Measurements from ENCODE around the gene INSC.

Gene INSC

GRCh38 chr11:15224466-15224865 lies 109.7 kb downstream of the INSC start:
- DNase-seq, result no peak

- no peak for DNase-seq
These were observed 112.3 kb downstream of the INSC start for GRCh38 chr11:15227011-15227410.

DNA sequence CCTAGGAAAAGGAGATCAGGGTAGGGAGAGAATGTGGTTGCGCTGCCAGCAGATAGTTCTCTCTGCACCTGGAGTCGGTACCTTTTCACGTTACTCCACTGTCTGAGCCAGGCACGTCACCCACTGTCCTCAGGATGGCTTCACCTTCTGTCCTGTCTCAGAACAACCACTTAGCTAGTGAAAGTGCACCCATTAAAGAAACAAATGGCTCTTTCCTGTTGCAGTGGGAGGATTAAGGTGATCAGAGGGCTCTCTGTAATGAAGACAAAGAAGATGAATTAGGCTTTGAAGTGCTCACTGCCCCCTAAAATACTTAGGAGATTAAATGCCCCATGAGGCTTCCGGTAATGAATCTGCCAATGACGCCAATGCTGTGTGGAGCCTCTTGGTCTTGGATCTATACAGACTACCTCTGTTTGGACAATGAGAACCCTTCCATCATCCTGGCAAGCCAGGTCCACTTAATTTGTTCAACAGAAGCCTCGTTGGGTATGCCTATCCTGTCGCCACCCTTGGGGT lies 113.7 kb downstream of the INSC start:
- no peak for DNase-seq

DNA sequence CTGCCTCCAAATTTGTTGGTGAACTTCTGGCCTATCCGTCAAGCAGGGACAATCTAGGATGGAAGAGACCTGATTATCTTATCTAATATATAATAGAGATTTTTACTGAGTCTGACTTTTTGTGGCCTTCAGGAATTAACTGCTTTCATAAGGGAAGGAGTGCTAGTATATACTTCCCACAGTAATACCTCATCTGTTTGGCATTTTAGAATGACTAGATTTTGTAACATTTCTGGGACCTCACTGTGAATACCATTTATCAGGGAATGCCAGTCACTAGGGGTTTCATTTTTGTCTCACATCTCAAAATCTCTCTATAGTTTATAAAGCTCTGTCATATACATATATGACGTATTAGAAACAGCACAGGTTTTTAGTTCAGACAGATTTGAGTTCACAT lies 114.3 kb downstream of the INSC start:
- no peak for DNase-seq

DNA sequence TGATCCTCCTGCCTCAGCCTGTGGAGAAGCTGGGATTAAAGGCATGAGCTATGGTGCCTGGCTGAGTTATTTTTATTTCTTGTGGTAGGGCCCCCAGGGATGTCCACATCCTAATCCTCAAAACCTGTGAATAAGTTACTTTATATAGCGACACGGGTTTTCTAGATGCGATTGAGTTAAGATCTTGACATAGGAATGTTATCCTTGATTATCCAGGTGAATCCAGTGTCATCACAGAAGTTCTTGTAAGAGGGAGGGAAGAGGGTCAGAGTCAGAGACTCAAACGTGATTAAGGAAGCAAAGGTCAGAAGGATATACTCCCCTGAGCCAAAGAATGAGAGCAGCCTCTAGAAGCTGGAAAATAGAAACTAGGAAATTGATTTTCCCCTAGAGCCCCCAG lies 117.8 kb downstream of the INSC start:
- DNase-seq, result no peak

GRCh38 chr11:15233371-15234165 lies 118.8 kb downstream of the INSC start:
- no peak for DNase-seq

- no peak for DNase-seq
These were observed 120.1 kb downstream of the INSC start for GRCh38 chr11:15234796-15235195.

DNA sequence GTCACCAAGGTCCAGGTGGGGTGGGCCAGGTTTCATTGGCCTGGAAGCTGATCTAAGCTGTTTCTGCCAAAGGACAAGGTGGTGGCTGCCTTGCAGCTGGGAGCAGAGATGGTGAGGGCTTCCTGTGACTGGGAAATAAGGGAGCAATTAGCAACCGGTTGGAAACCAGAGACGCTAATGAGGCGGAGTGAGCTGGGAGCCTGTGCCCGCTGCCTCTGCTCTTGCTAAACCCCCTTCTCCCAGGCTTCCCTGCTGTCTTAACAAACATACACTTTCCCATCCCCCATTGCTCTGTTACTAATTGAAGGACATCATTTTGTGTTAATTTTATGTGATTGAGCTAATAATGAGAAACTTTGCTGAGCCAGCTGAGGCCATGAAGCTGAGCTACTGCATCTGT lies 121.8 kb downstream of the INSC start:
- DNase-seq, result no peak

DNA sequence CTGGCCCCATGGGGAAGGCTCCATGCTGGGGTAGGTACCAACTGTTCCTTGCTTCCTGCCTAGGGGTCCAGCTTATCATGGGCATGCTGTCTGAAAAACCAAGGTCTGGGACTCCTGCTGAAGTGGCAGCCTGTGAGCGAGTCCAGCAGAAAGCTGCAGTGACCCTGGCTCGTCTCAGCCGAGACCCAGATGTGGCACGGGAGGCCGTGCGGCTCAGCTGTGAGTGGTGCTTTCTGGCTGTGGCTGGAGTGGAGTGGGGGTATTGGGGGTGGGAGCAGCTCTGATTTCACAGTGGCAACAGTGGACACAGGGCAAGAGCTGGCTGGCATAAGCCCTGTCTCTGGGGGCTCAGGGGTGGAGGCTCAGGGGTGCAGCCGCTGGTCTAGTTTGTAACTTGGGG lies 124.1 kb downstream of the INSC start:
- DNase-seq, result no peak

DNA sequence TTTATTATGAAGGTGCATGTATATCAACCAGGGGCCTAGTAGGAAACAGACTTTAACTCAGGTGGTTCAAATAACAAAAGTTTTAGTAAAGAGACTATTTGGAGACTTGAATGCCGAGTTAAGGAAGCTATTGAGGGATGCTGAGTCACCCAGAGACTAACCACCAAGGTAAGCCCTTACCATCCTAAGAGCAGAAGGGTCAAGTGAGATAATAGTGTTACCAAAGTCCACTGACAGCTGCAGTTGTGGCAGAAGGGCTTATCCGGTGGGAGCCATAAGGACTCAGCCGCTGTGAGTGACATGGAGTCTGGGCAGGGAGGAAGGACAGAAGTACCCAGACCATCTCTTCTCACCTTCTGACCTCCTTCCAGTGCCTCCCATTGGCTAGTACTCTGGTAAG lies 134.0 kb downstream of the INSC start:
- DNase-seq, result no peak

DNA sequence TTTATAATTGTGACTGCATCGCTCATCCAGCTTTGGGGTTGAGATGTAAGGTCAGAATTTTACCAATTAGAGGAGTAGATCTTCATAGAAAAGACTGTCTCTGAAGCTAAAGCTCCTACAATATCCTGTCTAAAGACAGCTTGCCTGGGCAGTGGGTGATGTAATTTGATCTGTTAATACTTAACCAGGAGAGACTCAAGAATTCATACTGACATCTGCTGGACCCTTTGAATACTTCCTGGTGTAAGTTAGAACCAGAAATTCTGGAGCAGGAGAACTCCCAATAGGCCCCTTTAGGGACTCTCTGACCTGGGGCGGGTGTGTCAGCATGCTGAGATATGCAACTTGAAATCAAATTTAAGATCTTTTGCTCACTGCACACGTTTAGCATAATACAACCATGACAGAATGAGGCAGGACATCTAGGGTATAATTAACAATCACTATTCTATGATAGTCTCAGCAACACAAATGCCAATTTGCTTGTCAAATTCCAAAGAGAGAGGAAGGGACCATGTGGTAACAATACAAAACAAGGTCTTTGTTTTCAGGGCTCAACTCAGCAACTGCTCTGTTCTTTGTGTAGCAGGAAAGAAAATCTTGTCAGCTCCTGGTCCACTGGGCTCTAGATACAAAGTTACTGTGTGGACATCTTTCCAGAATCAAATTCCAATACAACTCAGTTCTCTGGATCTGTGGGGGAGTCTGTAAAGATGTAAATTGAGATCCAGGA lies 143.9 kb downstream of the INSC start:
- no peak for DNase-seq

DNA sequence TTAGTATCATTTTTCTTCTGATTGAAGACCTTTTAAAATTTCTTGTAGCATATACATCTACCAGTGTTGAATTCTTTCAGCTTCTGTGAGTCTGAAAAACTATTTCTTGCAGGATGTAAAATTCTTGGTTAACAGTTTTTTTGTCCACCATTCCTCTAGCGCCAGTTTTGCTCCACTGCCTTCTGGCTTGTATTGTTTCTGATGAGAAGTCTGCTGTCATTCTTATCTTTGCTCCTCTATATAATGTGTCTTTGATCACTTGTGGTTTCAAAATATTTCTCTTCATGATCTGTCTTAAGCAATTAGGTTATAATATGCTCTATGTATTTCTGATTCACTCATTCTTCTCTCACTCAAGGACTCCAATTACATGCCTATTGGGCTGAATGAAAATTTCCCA lies 152.3 kb downstream of the INSC start:
- DNase-seq, result no peak

GRCh38 chr11:15268598-15268997 lies 153.9 kb downstream of the INSC start:
- no peak for DNase-seq

DNA sequence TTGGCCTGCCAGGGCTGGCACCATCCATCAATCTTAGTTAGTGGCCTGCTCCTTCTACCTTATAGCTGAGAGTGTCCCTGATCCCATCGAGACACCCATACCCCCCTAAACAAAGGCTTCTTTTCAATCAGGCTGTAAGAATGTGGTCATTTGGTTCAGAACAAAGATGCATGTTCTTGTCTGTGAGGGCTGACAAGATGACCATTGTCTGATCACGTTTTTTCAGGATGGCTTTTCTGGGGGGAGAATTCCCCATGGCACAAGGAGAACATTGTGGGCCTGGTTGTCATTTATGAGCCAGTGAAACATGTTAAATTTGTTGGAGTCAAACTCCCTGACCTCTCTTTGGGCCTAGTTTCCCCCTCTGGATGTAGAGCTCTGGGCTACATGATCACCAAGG lies 160.4 kb downstream of the INSC start:
- DNase-seq, result no peak

- DNase-seq, result no peak
These were observed 161.9 kb downstream of the INSC start for GRCh38 chr11:15276621-15277020.

DNA sequence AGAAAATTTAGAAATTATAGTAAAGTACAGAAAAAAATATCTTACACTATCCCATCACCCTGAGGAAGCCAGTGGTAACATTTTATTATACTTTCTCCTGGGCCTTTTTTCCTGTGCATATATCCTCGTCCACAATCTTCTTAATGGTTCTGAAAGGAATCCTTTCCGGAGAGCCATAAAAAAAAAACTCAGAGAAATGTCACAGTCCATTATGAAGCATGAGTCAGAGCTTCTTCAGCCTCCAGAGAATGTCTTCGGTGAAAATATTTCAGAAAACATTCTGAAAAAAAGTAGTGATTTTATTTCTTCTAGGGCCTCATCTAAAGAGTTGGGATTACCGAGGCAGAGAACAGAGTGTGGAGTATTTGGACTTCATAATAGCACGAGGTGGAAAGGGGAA lies 163.4 kb downstream of the INSC start:
- DNase-seq, result no peak

DNA sequence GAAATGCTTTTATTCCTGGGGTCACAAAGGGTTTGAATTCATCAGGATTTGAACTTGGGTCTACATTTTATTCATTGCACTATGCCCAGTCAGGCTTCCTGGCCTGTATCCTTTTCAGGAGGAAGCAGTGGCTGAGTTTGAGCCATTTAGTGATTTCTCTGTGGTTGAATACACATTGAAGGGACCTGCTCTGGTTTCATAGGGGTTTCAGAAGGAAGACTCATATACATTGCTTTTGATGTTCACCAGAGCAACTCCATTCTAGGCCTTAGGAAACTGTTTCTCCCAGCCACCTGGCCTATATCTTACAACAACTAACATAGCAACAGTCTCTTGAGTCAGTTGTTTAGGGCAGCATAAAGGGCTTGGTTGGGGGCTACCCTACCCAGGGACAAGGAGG lies 165.7 kb downstream of the INSC start:
- no peak for DNase-seq

- DNase-seq, result no peak
These were observed 168.0 kb downstream of the INSC start for GRCh38 chr11:15282754-15283153.

DNA sequence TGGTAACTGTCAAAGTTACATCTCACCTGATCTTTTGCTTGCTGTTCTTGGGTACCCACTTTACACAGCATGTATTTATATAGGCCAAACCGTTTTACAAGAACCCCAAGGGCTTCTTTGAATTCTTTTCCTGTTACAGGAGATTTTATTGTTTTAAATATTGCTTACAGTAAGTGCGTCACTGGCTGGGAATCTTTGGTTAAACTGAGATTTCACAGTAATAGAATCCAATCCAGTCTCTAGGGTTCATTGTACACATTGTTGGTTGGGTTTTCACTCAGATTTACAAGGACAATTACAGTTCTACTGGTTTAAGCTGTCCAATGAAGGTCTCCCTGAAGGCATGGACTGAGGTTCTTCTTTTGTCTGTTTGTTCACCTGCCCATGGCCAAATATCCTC lies 171.7 kb downstream of the INSC start:
- DNase-seq, result no peak

DNA sequence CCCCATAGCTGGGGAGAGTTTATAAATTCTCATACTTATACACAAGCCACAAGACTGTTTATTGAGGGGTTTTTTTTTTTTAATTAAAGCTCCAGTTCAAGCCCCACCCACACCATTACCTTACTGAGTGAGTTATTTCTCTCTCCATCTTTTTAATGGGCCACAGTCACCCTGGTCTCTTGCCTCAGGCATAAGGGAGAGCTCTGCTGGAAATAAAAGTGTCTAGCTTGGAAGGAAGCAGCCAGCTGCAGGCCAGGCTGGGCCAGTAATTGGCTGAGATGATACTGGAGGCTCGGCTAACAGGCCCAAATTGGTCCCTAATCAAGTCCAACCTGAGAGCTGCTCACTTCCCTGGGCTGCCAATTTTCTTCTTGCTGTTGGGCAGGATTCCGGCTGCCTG lies 174.1 kb downstream of the INSC start:
- no peak for DNase-seq

DNA sequence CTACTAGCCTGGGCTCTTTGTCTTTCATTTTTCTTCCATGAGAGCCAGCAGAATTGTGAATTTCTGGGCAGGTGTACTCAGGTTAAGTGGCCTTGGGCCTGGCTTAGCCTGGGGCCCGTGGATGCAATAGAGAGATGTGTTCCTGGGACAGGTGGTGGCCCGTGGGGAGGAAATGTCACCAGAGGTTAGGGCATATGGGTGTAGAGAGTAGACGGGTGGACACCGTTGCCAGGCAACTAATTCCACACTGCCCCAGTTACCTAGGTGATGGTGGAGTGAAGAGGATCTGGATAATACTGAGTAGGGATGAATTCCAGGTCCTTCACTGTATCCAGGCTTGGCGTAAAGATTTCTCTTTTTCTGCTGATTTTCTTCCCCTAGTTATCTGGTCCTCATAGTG lies 175.0 kb downstream of the INSC start:
- no peak for DNase-seq

- no peak for DNase-seq
These were observed 177.2 kb downstream of the INSC start for GRCh38 chr11:15291885-15292284.

DNA sequence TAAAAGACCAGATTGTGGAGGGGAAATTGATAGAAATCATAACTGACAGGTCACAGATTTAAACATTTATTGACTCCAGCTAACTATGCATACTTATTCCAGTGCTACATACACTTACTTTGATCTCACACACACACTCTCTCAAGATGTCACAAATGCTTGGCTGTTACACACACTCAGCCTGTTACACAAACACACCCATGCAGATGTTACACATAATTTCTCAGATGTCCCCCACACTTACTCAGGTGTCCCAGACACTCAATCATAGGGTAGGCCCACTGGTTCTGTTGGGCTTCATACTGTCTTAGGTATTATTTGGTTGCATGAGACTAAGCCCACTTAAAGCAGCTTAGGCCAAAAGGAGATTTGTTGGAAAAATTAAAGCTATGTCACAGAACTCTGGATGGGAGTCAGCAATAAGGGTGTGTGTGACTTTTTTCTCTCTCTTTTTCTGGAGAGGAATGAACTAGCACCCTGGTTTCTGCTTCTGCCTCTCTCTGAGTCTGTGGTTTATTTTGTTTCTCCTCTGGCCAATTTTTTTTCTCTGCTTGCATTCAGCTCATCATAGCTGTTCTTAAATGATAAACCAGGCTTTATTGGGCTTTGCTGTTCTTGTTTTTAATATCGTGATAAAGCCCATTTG lies 179.4 kb downstream of the INSC start:
- DNase-seq, result no peak

DNA sequence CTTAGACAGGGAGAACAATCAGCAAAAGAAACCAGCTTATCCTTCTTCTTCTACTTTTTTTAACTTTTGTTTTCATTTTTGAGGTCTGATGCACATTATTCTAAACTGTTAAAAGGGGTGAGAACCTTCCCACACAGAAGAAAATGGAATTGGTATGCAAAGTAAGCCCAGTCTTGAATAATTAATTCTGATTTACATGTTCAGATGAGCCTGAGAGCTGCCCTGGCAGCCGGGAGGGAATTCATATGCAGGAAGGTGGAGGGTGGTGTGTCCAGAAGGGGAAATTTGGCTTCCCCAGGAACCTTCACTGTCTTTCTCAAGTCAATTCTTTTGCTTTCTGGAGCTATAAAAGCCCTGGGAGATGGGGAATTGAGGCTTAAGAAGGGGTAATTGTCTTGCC lies 181.0 kb downstream of the INSC start:
- DNase-seq, result no peak

Measured in suppressor macrophage (primary cell).